IMR-90 (cell line): ENCODE results near the gene UVSSA.

Source experiments
- CTCF ChIP-seq: conservative IDR thresholded peaks from 2 replicates; pipeline ENCODE4 v1.5.1; 2012; ENCODE audit warnings: mild to moderate bottlenecking, low read depth, low read length, improper control_type of control experiment
- POLR2A ChIP-seq: IDR thresholded peaks from 2 replicates; pipeline ENCODE4 v1.6.1; 2012; ENCODE audit warnings: mild to moderate bottlenecking, low read depth, low read length
- SMC3 ChIP-seq: fragments of 150-350 bp; IDR thresholded peaks from 2 replicates; pipeline ENCODE4 v1.6.1; 2016; ENCODE audit warnings: low read depth, mild to moderate bottlenecking, antibody characterized with exemption, low read length, moderate library complexity

DNA sequence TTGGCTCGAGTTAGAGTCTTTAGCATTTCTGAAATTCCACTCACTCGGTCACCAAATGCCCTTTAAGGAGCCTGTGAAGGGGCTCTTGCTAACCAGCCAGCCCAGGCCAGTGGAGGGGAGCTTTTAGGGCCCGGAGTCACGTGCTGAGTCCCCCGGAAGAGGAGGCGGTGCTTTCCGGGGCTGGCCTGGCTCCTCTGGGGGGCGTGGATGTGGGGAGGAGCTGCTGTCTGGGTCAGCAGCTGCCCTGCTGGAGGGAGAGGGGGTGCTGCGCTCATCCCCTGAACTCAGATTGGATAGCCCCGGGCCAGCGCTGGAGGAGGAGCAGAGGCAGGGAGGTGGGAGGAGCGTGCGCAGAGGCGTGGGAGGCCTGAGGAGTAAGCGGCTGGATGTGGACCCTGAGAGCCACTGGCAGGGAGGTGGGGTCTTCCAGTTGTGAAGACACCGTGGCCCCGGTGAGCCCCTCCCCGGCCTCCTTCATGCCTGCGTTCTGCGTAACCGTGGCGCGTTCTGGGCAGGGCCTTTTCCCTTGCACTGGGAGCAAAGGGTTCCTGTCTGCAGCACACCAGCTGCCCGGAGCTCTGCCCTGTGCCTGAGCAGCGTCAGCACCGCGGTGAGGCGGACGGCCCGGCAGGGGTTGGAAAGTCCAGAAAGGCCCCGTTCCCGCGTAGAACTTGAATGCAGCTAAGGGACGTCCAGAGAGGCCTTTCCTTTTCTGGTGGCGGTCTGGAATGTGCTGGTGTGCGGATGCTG is 37.6 kb upstream of the UVSSA start:
- no peak for TF ChIP-seq SMC3
- TF ChIP-seq POLR2A, result no peak
- no peak for TF ChIP-seq CTCF
